Gastrocnemius medialis (tissue), 4 donors: ENCODE results near the gene LDLRAD4. TPM values are rescaled to one million over a fixed set of nuclear protein-coding genes. Genes with fewer than 3 reads are reported as not detected.

Experiments used
- ATAC-seq, 2 donors: fragments of 150-250 bp; one replicate each; pipeline ENCODE4 v1.9.1; 2016
- DNase-seq, 2 donors: peaks; one replicate each; pipeline ENCODE4 v3.0.0-alpha.2; 2019
- H3K27ac ChIP-seq, 4 donors: fragments of 200-600 bp; sonication (generic); 1 replicate in 1 of 4; 2 replicates in 3 of 4; pipeline ENCODE4 v1.5.1; 2016 to 2018; ENCODE audit warnings: mild to moderate bottlenecking in 2 of 4, moderate library complexity in 1 of 4
- H3K27me3 ChIP-seq, 3 donors: fragments of 200-600 bp; sonication (generic) in 2 of 3; 1 replicate in 1 of 3; 2 replicates in 2 of 3; pipeline versions ENCODE4 v1.5.1 to v1.6.0; 2016 to 2019; ENCODE audit warnings: mild to moderate bottlenecking in 1 of 3, moderate library complexity in 1 of 3
- H3K36me3 ChIP-seq, 2 donors: fragments of 200-600 bp; sonication (generic) in 1 of 2; one replicate each; pipeline ENCODE4 v1.5.1; 2017 to 2018
- H3K4me1 ChIP-seq, 2 donors: fragments of 200-600 bp; sonication (generic) in 1 of 2; one replicate each; pipeline ENCODE4 v1.5.1; 2016 to 2017; ENCODE audit warnings: mild to moderate bottlenecking in 2 of 2
- H3K4me3 ChIP-seq, 4 donors: fragments of 200-600 bp; sonication (generic) in 3 of 4; 1 replicate in 1 of 4; 2 replicates in 3 of 4; pipeline ENCODE4 v1.5.1; 2016 to 2019; ENCODE audit warnings: mild to moderate bottlenecking in 2 of 4
- H3K9me3 ChIP-seq, 3 donors: fragments of 200-600 bp; sonication (generic) in 2 of 3; 1 replicate in 1 of 3; 2 replicates in 2 of 3; pipeline ENCODE4 v1.5.1; 2016 to 2019
- CTCF ChIP-seq, 5 experiments: fragments of 450-650 bp in 3 of 5; fragments of 200-600 bp in 2 of 5; sonication (generic) in 2 of 5; IDR thresholded peaks in 4 of 5; conservative IDR thresholded peaks in 1 of 5; 1 replicate in 4 of 5; 2 replicates in 1 of 5; pipeline ENCODE4 v1.5.1; 2016 to 2019; ENCODE audit warnings: antibody characterized with exemption in 5 of 5, mild to moderate bottlenecking in 3 of 5, moderate library complexity in 3 of 5
- POLR2A ChIP-seq, 2 donors: fragments of 450-650 bp; IDR thresholded peaks; one replicate each; pipeline ENCODE4 v1.6.1; 2017; ENCODE audit warnings: antibody characterized with exemption in 2 of 2, mild to moderate bottlenecking in 2 of 2, moderate library complexity in 2 of 2
- in situ Hi-C, 4 donors: fragments of 200-750 bp; cut with MboI; loops; one replicate each; pipeline versions ENCODE4 v1.15.0 to v1.8.0; 2017; ENCODE audit warnings: low sequenced_read_pairs in 4 of 4
- intact Hi-C: fragments of 100-400 bp; cut with DNase I; formaldehyde crosslinking; loops from one replicate; pipeline ENCODE4 v1.15.1; 2023; ENCODE audit warnings: low total_unique reads
- total RNA-seq, 4 donors: library from RNA; depleted of rRNA; stranded (reverse); fragments of >200 nt; gene quantifications; one replicate each; pipeline versions ENCODE4 v1.1.0 to v1.2.3, GENCODE V29; 2016

The LDLRAD4 gene
- total RNA-seq, 4 donors from 2014 or later, result 3.9 to 11.1 (median 6.5) TPM

GRCh38 chr18:13185675-13186198 lies 32.8 kb upstream of the LDLRAD4 start:
- no peaks in the 10 kb centered on the region for H3K27me3 ChIP-seq
- H3K27ac ChIP-seq, result no peak overlapping the region
- DNase-seq (no peak), ATAC-seq (no peak)
- intact Hi-C loops (no loop called here), in situ Hi-C loops (no loop called here)
- H3K9me3 ChIP-seq, result no peaks in the 10 kb centered on the region
- no peaks in the 10 kb centered on the region for H3K4me1 ChIP-seq
- TF ChIP-seq CTCF (IDR thresholded peaks at IDR 0.05 in 4 of 5, conservative IDR thresholded peaks at IDR 0.05 in 1 of 5) (no peak), POLR2A (IDR thresholded peaks at IDR 0.05) (no peak)
- H3K36me3 ChIP-seq, result no peaks in the 10 kb centered on the region
- no peak overlapping the region for H3K4me3 ChIP-seq

GRCh38 chr18:13186687-13187086 lies 31.9 kb upstream of the LDLRAD4 start:
- H3K27me3 ChIP-seq, result no peaks in the 10 kb centered on the region
- no peaks in the 10 kb centered on the region for H3K9me3 ChIP-seq
- no peaks in the 10 kb centered on the region for H3K36me3 ChIP-seq
- ATAC-seq (no peak), DNase-seq (no peak)
- no peak for TF ChIP-seq POLR2A (IDR thresholded peaks at IDR 0.05)
- TF ChIP-seq CTCF (IDR thresholded peaks at IDR 0.05 in 4 of 5, conservative IDR thresholded peaks at IDR 0.05 in 1 of 5), result no peak
- in situ Hi-C loops, result no loop called here
- no peaks in the 10 kb centered on the region for H3K4me1 ChIP-seq
- no peak overlapping the region for H3K4me3 ChIP-seq
- intact Hi-C loops, result no loop called here
- no peak overlapping the region for H3K27ac ChIP-seq

GRCh38 chr18:13187498-13187897 lies 31.1 kb upstream of the LDLRAD4 start:
- Histone ChIP-seq H3K27ac (no peak overlapping the region), H3K9me3 (no peaks in the 10 kb centered on the region), H3K36me3 (no peaks in the 10 kb centered on the region), H3K4me3 (no peak overlapping the region), H3K4me1 (no peaks in the 10 kb centered on the region), H3K27me3 (no peaks in the 10 kb centered on the region)
- in situ Hi-C loops, result no loop called here
- no peak for DNase-seq
- TF ChIP-seq POLR2A (IDR thresholded peaks at IDR 0.05) (no peak), CTCF (IDR thresholded peaks at IDR 0.05 in 4 of 5, conservative IDR thresholded peaks at IDR 0.05 in 1 of 5) (no peak)
- intact Hi-C loops, result no loop called here
- ATAC-seq, result no peak

GRCh38 chr18:13191031-13191430 lies 27.5 kb upstream of the LDLRAD4 start:
- Histone ChIP-seq H3K36me3 (no peaks in the 10 kb centered on the region), H3K4me3 (no peak overlapping the region), H3K9me3 (no peaks in the 10 kb centered on the region), H3K27ac (no peak overlapping the region), H3K27me3 (no peaks in the 10 kb centered on the region), H3K4me1 (no peaks in the 10 kb centered on the region)
- in situ Hi-C loops, result no loop called here
- TF ChIP-seq CTCF (IDR thresholded peaks at IDR 0.05 in 4 of 5, conservative IDR thresholded peaks at IDR 0.05 in 1 of 5), result no peak
- TF ChIP-seq POLR2A (IDR thresholded peaks at IDR 0.05), result no peak
- ATAC-seq, result no peak
- intact Hi-C loops, result no loop called here
- no peak for DNase-seq

GRCh38 chr18:13191779-13192178 lies 26.8 kb upstream of the LDLRAD4 start:
- H3K27ac ChIP-seq, result no peak overlapping the region
- intact Hi-C loops (no loop called here), in situ Hi-C loops (no loop called here)
- H3K4me1 ChIP-seq, result no peaks in the 10 kb centered on the region
- H3K9me3 ChIP-seq, result no peaks in the 10 kb centered on the region
- TF ChIP-seq CTCF (IDR thresholded peaks at IDR 0.05 in 4 of 5, conservative IDR thresholded peaks at IDR 0.05 in 1 of 5) (no peak), POLR2A (IDR thresholded peaks at IDR 0.05) (no peak)
- H3K27me3 ChIP-seq, result no peaks in the 10 kb centered on the region
- DNase-seq (no peak), ATAC-seq (no peak)
- H3K4me3 ChIP-seq, result no peak overlapping the region
- no peaks in the 10 kb centered on the region for H3K36me3 ChIP-seq
